NCI-H226 (cell line): ENCODE data around the gene TEDDM1.
"Not testable (repeated sequence)": the region's sequence is repeated elsewhere in the genome, so short reads cannot be mapped to it uniquely, and the experiment has no call there.

Experiments used
- DNase-seq: peaks from one replicate; pipeline ENCODE4 v3.0.0-alpha.2; 2015

Gene TEDDM1

DNA sequence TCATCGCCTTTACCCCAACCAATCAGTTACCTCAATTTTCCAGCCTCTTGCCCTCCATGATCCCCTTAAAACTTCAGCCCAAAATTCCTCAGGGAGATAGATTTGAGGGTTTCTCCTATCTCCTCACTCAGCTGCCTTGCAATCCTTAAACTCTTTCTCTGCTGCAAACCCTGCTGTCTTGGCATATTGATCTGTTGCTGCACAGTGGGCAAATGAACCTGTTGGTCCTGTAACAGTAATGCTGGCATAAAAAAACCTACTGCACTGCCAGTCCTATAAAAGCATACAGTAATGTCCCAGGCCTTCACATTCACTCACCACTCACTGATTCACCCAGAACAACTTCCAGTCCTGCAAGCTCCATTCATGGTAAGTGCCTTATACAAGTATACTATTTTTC lies 5.1 kb upstream of the TEDDM1 start:
- DNase-seq, result no peak

DNA sequence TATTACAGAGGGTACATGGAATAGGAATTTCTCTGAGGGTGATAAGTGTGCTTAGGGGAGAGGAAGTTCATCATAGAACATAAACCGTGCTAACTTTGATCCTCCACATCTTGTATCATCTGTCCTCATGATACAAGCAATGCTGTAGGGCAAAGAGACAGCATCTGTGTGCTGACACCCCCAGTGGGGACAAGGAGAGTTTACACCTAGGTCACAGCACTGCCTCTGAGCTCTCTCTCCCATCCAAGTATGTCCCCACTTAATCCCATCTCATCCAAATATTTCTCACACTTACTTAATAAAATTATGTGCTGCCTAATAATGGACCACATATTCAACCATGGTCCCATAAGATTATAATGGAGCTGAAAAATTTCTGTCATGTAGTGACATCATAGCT lies 4.3 kb upstream of the TEDDM1 start:
- no peak for DNase-seq

DNA sequence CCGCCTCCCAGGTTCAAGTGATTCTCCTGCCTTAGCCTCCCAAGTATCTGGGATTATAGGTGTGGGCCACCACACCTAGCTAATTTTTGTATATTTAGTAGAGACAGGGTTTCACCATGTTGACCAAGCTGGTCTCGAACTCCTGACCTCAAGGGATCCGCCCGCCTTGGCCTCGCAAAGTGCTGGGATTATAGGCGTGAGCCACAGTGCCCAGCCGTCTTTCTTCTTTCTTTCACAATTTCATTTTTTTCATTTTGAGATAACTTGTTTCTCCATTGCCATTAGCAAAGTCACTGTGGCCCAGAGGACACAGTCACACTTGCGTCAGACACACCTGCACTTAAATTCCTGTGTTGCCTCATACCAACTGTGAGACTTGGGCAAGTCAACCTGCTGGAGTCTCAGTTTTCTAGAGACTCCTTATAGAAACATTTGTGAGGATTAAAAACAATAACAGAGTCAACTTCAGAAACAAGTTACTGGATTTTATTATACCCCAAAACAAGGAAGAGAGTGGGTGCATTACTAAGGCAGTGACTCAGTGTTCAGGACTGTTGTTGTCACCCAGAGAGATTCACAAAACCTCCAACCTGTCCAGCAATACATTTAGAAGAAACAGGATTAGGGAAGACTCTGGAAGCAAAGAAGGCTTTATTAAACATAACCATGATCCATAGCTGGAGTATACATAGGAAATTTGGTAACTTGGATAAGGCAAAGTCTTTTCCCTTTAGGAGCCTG lies 2.6 kb downstream of the TEDDM1 start:
- no peak for DNase-seq

DNA sequence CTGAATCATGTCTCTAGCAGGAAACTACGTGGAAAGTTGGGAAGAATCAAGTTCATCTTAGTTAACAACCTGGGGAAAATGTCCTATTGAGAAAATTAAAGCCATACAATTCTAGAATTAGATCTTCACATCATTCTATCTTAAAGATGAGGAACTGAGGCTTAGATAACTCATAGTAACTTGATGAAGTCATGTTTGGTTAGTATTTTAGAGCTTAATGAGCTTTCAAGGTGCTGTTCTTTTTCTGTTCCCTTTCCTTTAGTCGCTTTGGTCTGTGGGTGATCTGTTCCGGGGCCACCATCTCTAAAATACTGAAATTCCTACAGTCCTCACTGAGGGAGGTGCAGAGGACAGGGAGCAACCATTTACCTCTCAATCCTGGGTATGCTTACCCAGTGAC lies 4.6 kb downstream of the TEDDM1 start:
- DNase-seq, result no peak

DNA sequence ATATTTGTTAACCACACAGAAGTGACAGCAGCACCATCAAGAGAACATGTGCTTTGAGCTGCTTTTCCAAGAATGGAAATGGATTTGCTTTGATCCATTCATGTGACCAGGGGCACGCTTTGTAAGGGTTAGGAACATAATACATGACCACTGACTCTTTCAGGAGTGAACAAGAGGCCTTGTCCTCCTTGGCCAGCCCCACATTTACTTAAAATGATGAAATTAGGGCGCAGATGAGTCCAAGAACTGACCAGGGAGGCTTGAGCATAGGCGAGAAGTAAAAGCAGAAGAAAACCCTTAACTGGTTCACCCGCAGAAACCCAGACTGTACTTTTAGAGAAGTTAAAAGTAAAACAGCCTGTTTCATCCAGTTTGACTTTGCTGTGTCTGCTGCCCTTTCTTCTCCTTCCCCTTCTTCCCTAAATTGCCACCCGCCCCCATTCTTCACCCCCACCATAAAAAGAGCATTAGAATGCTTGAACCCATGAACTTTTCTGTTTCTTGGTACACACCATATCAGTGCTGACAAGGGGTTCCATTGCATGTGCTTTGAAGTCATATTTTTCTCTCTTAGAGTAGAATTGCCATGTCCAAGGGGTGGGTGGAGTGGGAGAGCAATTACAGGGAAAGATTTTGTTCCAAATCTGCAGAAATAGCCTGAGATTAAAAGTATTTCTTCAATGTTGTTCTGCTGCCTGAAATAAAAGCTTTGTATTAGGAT lies 6.3 kb downstream of the TEDDM1 start:
- DNase-seq, result no peak

DNA sequence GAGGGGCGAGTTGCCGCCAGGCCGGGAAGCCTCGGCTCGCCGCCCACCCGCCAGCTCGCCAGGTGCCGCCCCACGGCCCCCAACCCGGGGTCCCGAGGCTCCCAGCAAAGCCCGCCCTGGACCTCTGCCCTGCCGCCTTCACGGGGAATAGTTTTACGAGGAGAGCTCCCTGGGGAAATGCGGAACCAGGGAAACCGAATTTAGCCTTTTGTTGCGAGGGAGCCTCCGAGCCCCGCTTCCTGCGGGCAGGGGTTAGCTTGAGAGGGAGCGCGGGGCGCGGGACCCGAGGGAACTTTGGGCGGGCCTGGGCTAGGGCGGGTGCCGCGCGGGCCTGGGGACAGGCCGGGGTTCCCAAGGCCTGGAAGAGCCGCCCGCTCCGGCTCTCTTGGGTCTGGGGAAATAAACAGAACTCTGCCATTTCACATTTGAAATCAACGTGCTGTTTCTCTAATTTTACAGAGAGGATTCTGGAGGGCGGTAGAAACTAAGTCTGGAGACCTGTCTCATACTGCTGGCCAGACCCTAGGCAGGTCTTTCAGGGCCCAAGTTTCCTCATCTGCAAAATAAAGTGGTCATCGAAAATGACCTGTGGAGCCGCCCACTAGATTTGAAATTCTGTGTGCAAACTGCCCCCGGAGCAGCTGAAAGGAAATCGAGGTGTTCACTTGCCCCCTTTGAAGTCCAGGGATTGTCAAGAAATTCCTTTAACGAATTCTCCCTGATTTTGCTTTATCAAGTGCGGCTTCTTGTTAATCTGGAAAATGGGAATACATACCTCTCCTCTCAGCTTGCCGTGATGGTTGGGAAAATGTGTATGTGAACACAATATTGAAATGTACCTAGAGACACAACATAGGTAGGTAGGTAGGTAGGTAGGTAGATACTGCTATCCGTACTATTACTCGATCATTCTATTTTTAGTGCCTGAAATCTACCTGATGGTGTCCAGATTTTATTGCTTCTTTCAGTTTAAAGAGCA lies 8.1 kb downstream of the TEDDM1 start:
- no peak for DNase-seq

DNA sequence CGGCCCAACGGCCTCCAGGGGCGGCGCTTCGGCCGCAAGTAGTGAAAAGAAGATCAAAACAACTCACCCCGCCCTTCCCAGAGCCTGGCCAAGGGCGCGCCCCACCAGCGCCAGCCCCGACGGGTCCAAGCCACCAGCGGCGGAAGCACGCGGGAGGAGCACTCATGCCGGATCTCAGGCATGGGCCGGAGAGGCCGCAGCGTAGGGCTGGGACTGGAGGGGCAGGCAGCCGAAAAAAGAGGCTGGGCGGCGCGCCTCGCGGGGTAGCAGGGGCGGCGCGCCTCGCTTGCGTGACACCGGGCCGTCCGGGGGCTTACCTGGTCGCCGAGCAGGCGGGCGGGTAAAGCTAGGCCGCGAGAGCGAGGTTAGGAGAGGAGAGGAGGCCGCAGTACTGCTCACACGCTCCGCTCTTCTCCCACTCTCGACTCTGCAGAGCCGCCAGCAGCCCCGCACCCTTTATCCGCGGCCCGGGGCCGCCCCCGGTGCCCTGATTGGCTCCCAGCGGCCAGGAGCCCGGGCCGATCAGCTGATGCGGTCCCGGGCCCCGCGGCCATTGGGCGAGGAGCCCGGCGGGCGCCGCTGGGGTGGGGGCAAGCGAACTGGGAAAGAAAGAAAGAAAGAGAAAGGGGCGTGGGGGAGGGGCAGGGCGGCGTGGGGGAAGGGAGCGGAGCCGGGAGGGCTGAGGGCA lies 9.0 kb downstream of the TEDDM1 start, which contains the start of gene GLUL:
TSS of gene GLUL (minus strand) at position 429 of the 688 bp plus-strand sequence. CDS start 3,053 bp downstream, outside the sequence.
- peak; percentile 91 for DNase-seq

DNA sequence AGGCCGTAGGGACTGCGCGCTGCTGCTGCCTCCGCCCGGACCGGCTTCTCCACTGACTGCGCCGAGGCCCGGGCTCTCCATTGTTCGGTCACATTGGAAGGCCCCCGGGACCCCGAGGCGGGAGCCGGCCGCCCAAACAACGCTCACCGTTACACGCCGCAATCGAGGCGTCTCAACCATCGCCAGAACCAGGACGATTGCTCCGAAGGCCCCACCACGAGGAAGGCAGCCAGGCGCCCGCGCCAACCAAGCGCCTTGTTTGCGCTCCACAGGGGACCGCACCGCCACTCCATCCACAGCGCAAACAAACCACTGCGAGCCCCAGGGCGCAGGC lies 9.5 kb downstream of the TEDDM1 start:
- DNase-seq, result no peak

DNA sequence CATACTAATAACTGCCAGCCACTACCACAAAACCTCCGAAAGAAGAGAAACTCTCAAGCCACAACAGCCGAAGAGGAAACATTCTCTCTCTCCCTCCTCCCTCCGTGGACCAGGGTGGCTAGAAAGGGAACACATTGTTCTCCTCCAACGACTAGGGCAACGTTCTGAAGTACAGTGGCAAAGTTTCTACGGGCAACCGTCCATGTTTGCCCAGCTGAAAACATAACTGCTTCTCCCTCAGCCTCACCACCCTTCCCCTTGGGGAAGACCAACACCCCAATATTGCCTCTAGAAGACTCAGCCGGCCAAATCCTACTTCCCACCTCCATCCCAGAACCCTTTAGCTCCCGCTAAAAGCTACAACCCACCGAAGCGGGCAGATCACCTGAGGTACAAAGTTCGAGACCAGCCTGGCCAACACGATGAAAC lies 10.8 kb downstream of the TEDDM1 start:
- no peak for DNase-seq

DNA sequence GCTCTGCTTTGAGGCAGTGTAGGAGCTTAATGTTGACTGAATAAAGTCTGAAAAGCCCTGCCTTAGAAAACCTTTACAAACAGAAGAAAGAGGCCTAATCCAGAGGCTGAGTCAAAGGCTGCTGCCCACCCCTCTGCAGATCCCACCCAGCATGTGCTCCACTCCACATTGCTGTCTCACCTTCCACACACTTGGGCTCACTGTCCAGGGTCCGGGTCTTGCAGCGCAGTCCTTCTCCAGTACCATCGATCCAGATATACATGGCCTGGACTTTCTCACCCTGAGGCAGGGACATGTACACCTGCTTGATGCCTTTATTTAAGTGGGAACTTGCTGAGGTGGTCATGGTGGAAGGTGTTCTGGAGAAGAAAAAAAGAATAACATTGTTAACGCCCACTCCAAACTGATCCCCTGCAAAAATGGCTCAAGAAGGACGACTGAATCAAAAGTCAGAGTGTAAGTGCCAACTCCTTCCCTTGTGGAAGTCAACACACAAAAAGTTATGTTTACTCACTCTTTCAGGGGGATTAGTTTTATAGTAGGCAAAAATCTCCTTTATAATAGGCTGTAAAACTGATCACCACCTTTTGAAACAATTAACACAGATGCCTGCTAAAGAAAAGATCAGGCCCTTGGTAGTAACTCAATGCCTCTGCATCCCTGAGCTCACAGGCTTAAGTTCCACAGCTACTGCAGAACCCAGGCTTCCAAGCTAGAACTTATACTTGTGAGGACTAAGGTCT lies 11.9 kb downstream of the TEDDM1 start:
- DNase-seq, result no peak

DNA sequence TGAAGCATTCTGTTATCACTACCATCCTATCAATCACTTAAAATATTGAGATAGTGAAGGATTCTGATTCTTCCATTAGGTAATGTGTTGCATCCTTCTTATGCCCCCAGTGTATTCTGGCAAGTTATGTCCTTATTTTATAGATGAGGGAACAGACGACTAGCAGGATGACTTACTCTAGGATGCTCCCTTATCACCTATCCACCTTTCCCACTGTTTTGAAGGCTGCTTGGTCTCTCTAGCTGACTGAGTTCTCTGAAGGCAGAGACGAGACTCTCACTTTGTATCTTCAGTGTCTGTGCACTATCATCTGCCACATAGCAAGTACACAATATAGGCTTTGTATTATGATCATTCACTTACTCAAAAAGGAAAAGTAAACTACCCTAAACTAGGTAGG lies 12.9 kb downstream of the TEDDM1 start:
- no peak for DNase-seq

DNA sequence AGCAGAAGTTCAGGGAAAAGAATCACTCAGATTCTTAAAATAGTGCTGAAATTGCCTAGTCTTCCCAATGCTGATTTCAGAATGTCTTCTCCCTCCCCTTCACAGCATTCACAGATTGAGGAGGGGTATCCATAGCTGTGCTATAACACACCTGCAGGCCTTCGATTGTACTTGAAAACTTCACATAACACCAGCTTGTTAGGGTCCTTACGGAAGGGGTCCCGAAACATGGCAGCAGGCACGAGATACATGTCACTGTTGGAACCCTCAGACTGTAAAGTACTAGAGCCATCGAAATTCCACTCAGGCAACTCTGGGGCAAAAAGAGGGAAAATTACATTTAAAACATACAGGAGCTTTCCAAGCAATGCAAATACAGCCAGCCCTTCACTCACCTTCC lies 13.5 kb downstream of the TEDDM1 start:
- DNase-seq, result no peak

DNA sequence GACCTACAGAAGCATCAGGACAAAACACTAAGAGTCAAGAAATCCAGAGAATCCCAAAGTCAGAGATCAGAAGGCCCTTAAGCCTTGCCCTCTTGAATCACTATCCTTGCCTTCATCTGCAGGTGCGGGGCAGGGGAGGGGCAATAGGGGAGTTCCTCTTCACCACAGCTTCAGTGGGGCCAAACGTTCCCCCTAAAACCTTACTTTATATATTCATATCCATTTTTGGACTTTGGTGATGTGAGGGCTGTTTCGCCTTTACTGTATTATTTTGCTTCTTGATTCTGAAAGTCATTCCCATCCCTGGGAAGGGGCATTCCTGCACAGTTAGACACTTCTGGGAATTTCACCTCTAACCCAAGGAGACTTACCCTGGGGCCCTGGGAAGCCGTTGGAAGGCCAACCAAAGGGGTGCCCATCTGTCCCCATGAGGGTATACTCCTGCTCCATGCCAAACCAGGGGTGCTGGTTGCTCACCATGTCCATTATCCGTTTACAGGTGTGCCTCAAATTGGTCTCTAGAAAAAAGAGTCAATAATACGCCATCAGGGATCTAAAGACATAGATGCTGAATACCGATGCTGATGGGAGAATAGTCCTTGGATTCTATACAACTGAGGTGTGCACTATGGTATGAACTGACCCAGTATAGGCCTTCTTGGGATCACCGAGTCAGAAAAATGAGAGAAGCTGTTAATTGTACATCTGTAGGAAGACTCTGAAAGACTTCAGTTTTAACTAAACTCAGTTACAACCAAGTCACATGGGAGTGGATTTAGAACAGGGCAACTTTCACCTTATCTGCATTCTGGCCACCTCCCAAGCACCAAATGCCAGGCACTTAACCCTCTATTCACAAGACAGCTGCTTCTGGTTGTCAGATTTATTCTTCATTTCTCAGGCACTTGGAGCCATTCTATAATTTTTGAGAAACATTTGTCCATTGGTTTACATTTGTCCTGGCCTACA lies 14.3 kb downstream of the TEDDM1 start:
- no peak for DNase-seq

DNA sequence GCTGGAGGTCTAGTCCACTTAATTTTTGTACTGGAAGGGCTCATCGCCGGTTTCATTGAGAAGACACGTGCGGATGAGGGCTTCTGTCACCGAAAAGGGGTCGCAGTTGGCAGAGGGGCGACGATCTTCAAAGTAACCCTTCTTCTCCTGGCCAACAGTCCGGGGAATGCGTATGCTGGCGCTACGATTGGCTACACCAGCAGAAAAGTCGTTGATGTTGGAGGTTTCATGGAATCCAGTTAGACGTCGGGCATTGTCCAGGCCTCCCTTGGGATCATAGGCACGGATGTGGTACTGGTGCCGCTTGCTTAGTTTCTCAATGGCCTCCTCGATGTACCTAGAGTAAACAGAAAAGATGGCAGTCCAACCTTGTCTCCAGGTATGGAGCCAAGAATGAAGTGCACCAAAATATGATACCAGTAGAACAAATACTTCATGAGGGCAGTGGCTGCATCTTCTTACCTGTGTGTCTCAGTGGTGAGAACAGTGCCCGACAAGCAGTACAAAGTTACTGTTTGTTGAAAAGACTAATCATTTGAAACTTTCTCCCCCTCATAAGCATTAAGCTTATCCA lies 16.0 kb downstream of the TEDDM1 start:
- DNase-seq, result no peak

DNA sequence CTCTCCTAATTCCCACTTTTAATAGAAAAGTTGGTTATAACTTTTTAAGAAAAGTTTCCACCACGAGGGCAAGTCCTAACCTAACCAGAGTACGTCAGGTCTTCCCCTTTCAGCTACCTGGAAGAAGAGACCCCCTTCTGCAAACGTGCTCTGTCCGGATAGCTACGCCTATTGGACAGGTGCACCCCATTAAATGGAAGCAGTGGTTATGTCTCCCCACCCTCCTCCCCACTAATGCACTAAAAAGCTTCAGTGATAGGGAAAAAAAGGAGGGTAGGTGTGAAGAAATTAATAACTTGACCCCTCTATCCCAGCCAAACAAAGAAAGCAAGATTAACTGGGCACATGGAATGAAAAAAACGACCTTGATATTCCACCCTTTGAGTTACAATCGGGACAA lies 16.5 kb downstream of the TEDDM1 start:
- DNase-seq, result no peak

DNA sequence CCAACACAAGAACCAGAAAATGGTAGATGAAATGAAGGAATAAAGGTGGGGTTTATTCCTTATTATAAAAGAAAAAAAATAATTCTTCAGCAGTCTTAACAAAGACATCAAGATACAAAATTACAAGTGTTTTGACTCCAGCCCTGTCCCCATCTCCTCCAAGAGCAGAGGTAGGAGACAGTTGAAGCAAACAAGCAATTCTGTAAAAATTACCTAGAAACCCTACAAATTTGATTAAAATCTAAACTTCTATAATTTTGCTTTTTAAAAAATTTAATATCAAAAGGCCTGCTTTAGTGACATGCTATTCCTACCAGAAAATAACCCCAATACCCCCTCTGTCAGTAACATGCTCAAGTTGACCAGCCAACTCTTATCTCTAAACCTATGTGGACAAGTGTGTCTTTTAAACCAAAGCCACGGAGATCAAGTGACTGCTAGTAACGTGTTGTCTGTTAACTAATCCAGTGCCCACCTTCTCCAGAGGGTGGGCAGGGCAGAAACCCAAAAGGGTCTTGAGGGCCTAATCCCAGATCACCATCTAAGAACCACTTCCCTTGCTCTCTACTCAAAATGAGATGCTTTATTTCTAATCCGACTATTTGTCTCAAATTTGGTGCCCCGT lies 17.3 kb downstream of the TEDDM1 start:
- DNase-seq, result no peak

DNA sequence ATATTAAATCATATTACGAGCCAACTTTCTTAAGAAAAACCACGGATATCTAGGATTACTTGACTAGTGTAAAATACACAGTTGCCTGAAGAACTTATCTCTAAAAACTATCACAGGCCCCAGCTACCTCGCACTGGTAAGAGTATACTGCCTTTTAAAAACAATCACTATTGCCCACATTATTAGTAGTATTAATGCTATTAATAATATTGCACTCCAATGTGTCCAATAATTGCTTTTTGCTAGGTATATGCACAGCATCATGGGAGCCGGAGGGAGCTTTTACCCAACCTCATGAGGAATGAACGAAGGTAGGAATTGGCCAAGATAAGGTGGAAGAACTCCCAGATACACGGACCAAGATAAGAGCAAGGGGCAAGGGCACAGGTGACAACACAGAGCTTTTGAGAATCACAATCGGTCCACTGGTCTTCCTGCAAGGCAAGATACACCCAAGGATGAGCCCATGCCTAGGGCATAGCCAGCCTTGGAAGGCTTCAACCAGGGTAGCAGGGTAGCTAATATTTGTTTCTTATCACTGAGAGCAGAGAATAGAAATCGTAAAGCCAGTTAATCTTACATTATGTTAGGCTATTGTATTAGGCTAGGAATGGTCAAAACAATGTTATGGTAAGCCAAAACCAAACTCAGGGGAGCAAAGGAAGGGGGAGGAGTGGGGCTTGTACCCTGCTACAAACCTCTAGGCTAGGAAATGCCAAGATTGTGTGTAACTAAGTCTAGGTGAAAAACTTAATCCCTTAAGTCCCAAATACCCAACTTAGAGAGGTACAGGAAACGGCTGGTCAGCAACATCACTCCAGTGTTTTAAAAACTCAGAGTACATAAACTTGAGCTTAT lies 18.3 kb downstream of the TEDDM1 start:
- no peak for DNase-seq

DNA sequence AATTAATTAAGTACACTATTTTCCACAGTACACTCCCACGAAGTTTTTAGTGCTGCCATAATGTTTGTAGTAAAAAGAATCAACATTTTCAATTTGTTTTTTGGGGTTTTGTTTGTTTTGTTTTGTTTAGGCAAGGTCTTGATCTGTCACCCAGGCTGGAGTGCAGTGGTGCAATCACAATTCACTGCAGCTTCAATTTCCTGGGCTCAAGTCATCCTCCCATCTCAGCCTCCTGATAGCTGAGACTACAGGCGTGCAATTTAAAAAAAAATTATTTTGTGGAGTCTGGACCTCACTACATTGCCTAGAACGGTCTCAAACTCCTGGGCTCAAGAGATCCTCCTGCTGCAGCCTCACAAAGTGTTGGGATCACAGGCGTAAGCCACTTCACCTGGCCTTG lies 20.3 kb downstream of the TEDDM1 start:
- DNase-seq, result no peak

DNA sequence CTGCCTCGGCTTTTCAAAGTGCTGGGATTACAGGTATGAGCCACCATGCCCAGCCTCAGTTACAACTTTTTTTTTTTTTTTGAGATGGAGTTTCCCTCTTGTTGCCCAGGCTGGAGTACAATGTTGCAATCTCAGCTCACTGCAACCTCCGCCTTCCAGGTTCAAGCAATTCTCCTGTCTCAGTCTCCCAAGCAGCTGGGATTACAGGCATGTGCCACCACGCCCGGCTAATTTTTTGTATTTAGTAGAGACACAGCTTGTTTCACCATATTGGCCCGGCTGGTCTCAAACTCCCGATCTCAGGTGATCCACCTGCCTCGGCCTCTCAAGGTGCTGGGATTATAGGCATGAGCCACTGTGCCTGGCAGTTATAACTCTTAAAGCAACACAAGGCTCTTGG lies 20.7 kb downstream of the TEDDM1 start:
- not testable (repeated sequence) for DNase-seq
